C1 segment of cervical spinal cord (tissue), 14 donors: ENCODE measurements around the gene FANCC.

Experiments
- DNase-seq, 14 donors: peaks; one replicate each; lab custom pipeline; 2025; lab: John Stamatoyannopoulos, UW

The FANCC gene

DNA sequence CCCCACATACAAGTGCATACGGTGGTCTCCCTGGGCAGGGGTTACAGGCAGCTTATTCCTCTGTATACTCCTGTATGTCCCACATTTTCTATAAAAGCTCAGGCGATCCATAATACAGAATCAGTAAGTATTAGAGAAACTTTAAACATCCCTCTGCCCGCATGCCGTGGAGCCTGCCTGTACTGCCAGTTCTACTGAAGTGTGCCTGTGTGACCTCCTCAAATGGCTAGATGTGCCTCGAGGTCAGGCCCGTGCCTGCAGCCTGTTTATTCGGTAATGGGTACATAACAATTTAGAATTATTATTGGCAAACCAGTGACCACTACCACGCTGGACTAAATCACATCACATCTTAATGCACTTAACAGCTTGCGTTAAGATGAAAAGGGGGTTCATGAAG lies 190.8 kb downstream of the FANCC start:
- no peak for DNase-seq

- DNase-seq = no peak
Observed at GRCh38 chr9:95125652-95126051, 191.9 kb downstream of the FANCC start.

- no peak for DNase-seq
Observed at GRCh38 chr9:95124582-95125367, 192.7 kb downstream of the FANCC start.

- DNase-seq = peak in 1 of 14 donors; percentile 13
Observed at GRCh38 chr9:95120781-95121370, 196.6 kb downstream of the FANCC start.

DNA sequence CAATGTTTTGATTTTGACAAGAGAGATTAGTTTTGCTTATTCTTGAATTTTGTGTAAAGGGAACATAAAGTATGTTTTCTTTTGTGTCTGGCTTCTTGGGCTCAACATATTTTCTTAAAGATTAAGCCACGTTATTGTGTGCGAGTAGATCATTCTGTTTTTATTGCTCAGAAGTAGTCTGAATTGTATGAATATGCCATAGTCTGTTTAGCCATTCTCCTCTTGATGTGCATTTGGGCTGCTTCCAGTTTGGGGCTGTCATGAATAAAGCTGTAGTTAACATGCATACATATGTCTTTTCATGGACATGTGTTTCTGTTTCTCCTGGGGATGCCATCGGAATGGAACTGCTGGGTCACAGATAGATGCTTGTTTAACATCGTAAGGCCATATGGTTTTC lies 198.9 kb downstream of the FANCC start:
- DNase-seq = no peak

GRCh38 chr9:95116808-95117204 lies 200.7 kb downstream of the FANCC start:
- DNase-seq = no peak

DNA sequence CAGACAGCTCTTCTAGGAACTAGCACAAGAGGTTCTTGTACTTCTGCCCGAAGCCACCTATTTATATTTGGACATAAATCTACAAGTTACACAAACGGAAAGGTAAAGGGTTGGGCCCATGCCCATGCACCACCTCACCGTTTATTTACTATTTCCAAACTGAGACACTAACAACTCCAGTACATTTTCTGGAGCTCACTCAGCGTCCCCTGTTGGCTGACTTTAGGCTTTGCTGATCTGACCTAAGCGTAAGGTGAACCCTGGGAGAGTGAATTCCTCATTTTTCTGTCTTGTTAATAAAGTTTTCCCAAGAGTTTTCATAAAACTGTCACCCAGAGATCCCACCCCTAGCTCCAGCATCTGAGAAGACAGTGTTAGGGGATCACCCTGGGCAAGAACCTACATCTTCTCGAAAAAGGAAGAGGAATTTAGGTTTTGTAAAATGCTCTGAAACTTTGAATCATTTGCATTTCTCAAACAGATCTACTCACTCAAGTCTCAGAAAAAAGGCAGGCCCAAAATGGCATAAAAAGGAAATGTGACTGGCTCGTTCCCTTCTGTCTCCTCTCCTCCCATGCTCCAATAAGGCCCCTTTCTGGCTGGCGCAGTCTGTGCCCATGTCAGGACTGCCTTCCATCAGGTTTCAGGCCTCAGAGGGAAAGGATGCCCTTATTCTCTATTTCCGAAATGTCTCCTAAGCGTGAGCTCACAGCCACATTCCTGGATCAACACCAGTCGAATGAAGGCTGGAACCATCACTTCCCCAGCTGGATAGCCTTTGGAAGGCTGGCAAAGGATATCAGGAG lies 201.3 kb downstream of the FANCC start:
- no peak for DNase-seq

GRCh38 chr9:95115104-95115503 lies 202.4 kb downstream of the FANCC start:
- DNase-seq = no peak

DNA sequence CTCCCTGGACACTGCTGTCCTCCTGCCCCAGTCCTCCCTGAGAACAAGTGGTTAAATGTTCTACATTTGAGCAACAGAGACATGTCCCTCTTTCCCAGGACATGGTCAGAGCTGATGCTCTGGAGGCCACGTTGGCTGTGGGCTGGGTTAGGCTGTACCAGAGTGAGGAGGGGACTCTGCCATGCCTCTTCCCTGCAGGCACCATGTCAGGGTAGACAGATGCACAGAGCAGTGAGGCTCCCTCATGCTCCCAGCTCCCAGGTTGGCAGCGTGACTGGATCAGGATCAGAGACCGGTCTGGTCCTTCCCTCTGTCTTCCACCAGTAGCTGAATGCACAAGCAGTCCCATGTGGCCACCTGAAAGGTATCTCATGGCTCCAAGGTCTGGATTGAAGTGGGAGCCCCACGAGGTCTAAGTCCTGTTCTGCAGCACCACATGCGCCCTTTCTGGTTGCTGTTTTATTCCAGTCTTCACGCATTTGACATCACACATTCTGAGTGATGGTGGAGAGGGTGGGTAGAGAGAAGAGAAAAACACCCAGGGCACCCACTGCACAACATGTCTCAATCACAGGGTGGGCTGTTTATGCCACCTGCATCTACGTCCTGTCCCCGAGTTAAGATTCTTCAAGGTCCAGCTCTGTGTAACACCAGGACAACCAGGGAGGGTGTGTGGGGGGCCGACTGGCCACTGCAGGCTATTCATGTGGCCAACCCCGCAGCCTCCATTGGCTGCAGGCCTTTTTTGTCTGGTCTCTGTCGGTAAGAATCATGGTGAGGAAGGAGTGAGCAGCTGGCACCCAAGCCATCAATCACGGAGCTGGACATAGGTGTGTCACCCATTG lies 204.9 kb downstream of the FANCC start:
- DNase-seq = no peak

DNA sequence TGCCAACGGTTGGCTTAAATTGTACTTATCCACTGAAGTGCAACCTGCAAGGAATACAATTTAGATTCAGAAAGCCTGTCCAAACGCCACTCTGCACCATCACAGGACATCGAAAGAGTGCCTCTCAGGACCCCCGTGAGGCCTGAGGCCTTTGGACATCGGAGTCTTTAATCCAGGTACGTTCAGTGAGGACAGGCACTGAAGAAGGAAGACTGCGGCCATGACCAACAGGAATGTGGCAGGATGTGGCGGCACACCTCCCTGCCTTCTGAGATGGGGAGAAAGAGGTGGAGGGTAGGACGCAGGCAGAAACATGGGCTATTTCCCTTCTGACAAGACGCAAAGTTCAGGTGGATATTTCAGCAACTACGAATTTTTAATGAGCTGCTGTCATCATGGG lies 205.8 kb downstream of the FANCC start:
- DNase-seq = no peak

- DNase-seq = no peak
Observed at GRCh38 chr9:95110921-95111525, 206.5 kb downstream of the FANCC start.

DNA sequence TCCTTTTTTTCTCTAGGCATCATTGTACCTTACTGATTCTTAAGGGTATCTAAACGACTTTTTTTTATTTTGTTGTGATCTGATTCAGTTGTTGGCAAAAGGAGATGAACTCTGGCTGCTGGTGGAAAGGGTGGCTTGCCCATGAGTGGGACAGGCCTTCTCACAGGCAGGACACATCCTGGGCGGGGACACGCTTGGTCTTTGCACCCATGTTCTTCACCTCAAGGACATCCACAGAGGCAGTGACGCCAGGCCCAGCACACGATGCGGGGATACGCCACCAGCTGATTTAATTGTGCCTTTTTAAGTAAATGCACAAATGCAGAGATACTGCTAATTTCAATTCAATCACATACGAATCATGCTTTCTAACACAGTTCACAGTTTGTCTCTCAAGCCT lies 208.1 kb downstream of the FANCC start:
- no peak for DNase-seq

DNA sequence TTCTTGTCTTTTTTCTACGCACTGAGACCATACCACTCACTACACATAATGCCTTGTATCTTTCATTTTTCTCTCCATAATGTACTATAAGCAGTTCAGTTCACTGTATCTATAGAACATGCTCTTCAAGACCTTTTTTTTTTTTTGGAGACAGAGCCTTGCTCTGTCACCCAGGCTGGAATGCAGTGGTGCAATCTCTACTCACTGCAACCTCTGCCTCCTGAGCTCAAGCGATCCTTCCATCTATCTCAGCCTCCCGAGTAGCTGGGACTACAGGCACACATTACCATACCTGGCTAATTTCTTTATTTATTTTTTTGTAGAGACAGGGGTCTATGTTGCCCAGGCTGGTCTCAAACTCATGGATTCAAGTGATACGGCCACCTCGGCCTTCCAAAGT lies 208.7 kb downstream of the FANCC start:
- DNase-seq = no peak

GRCh38 chr9:95107976-95108375 lies 209.5 kb downstream of the FANCC start:
- DNase-seq = peak in 1 of 14 donors; percentile 40

- DNase-seq = peak in 3 of 14 donors; percentile 37 to 51 (median 48)
Observed at GRCh38 chr9:95107001-95107749, 210.3 kb downstream of the FANCC start.

DNA sequence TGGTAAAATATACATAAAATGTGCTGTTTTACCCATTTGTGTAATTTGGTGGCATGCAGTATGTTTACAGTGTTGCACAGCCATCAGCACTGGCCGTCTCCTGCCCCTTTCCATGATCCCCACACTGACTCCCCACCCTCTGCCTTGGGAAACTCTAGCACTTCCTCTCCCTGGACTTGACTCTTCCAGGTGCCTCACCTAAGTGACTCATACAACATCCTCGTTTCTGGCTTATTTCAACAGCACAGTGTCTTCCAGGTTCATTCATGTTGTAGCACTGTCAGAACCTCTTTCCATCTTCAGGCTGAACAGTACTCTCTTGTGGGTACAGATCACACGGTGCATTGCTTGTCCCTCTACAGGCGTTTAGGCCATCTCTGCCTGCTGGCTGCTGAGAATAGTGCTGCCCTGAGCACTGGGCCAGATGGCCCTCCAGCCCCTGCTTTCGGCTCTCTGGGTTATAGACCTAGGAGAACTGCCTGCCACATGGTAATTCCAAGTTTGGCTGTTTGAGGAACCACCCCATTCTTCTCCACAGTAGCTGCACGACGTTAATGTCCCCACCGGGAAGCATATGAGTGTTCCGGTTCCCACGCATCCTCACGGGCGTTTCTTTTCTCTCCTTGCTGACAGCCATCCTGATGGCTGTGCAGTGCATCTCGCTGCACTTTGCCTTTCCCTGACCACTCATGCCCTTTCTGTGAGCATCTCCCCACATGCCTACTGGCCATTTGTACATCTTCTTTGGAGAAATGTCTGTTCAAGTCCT lies 211.8 kb downstream of the FANCC start:
- DNase-seq = peak in 1 of 14 donors; percentile 69

- DNase-seq = peak in 1 of 14 donors; percentile 37
Observed at GRCh38 chr9:95104980-95105379, 212.5 kb downstream of the FANCC start.

- peak in 1 of 14 donors; percentile 35 for DNase-seq
Observed at GRCh38 chr9:95104581-95104960, 212.9 kb downstream of the FANCC start.

DNA sequence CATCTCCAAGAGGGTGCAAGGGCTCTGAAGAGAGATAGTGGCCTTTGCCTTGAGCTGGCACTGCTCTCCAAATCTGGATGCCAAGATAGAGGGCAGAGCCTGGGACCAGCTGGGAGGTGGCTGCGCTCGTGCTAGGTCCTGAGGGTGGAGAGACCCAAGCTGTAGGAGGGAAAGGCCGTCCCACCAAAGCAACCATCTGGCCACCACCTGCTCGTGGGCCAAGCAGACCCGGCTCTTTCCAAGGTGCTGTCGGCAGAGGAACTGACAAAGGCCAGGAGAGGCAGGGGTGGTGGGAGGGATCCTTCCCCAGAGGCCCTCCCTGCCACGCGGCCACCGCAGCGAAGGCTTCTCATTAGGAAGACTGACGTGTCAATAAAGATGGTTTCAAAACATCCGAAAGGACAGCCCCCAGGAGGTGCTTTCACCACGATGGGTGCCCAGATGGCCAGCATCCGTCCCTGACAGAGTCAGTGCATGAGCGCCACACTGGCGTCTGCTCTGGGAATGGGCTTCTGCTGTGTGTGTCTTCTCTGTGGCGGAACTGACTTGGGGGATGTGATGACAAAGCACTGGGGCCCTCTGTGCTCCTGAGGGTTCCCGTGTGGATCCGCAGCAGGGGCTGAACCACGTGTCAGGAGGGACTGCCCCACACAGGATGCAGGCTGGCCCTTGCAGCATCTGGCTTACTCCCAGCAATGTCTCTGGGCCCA lies 213.5 kb downstream of the FANCC start:
- DNase-seq = peak in 1 of 14 donors; percentile 68
